ENCODE results near the gene UEVLD. TPM values are rescaled to one million over a fixed set of nuclear protein-coding genes. Genes with fewer than 3 reads are reported as not detected.

Gene UEVLD
- total and polyA plus RNA-seq, 9 of the 15 experiments (the other 6 are each of a cell fraction or from before 2014, with no cell fraction given), result 4.7 to 12.6 (median 7.4) TPM

DNA sequence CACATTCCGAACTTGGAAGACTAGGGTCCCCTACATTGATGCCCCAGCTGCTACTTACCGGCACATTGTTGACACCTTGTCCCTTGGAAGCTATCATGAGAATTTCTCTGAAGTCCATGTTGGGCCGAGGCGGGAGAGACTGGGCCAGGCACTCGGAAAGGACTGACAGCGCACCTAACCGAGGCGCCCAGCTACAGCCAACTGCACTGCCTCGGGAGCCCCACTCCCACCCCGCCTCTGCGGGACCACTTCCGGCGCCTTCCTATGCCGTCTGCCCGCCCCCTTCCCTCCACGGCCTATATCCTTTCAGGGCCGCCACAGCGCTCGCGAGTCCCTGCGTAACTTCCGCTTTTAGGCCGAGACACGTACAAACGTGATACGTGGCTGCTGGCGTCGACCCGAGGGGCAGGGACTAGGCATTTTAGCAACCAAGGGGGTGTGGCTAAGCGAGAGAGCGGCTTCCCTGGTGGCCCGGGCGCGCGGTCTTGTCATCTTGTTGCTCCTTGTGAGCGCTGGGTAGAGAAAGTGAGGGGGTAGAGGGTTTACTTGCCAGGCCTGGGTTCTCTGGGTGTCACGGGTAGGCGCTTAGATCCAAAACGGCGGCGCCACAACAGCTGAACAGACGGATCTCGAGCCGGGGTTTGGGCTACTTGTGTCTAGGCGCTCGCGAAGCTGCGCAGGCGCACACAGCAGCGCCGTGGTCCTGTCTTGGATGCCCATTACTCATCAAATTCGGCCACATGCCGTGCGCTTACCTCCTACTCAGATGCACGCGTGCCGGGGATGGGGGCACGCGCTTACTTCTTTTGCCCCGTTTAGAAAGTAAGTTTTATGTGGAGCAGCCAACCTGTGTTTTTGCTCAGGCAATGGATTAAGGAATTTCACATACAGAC is 45.9 kb upstream of the UEVLD start, which contains the start of gene SPTY2D1 (continued):
- TF ChIP-seq, protein P1, sequence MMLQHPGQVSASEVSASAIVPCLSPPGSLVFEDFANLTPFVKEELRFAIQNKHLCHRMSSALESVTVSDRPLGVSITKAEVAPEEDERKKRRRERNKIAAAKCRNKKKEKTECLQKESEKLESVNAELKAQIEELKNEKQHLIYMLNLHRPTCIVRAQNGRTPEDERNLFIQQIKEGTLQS (IDR thresholded peaks at IDR 0.05), result peak; percentile 49; the same call in 1 of the 2 replicates
- TF ChIP-seq, protein P1 (CRISPR knock-in tag; conservative IDR thresholded peaks at IDR 0.05), result peak; percentile 43; the same call in 1 of the 2 replicates
- peak; percentile 53 for TF ChIP-seq DPF2 (IDR thresholded peaks at IDR 0.05)
- TF ChIP-seq ZBTB7A (IDR thresholded peaks at IDR 0.05; ENCODE audit: borderline replicate concordance, control insufficient read depth, low read depth, low read length), result peak; percentile 77; the same call in 1 of the 2 replicates
- no peak; the same call in 1 of the 2 replicates for TF ChIP-seq MXI1 (IDR thresholded peaks at IDR 0.05; ENCODE audit: low read depth, low read length)
- TF ChIP-seq SIN3A (IDR thresholded peaks at IDR 0.05; ENCODE audit: borderline replicate concordance in 2 of 2, control insufficient read depth in 1 of 2, low read depth in 2 of 2, low read length in 2 of 2), result peak; percentile 53 to 93
- TF ChIP-seq CTBP1 (IDR thresholded peaks at IDR 0.05; ENCODE audit: borderline replicate concordance), result peak; percentile 82
- peak; percentile 97 for TF ChIP-seq RBFOX2 (IDR thresholded peaks at IDR 0.05; ENCODE audit: low read depth, low read length)
- TF ChIP-seq ZBTB1 (CRISPR knock-in tag; IDR thresholded peaks at IDR 0.05; ENCODE audit: borderline replicate concordance, low read depth), result no peak
- no peak for TF ChIP-seq ZNF717 (CRISPR knock-in tag; IDR thresholded peaks at IDR 0.05)
- peak; percentile 11 for TF ChIP-seq NEUROD1 (IDR thresholded peaks at IDR 0.05; ENCODE audit: borderline replicate concordance, low read depth, low read length, partially characterized antibody)
- peak; percentile 94 for TF ChIP-seq POLR2G (IDR thresholded peaks at IDR 0.05; ENCODE audit: low read depth, low read length)
- TF ChIP-seq ZNF445 (CRISPR knock-in tag; IDR thresholded peaks at IDR 0.05; ENCODE audit: low read depth), result no peak; the same call in 1 of the 2 replicates
- peak; percentile 29 for TF ChIP-seq CCNT2 (IDR thresholded peaks at IDR 0.05; ENCODE audit: borderline replicate concordance, extremely low read depth, insufficient read length, low read depth, low read length)
- TF ChIP-seq TBL1XR1 (IDR thresholded peaks at IDR 0.05; ENCODE audit: low read length in 2 of 2), result peak in 1 of 2 experiments; percentile 80; a peak in 2 of 4 replicates
- TF ChIP-seq ZNF695 (CRISPR knock-in tag; IDR thresholded peaks at IDR 0.05), result no peak
- TF ChIP-seq, protein P2, sequence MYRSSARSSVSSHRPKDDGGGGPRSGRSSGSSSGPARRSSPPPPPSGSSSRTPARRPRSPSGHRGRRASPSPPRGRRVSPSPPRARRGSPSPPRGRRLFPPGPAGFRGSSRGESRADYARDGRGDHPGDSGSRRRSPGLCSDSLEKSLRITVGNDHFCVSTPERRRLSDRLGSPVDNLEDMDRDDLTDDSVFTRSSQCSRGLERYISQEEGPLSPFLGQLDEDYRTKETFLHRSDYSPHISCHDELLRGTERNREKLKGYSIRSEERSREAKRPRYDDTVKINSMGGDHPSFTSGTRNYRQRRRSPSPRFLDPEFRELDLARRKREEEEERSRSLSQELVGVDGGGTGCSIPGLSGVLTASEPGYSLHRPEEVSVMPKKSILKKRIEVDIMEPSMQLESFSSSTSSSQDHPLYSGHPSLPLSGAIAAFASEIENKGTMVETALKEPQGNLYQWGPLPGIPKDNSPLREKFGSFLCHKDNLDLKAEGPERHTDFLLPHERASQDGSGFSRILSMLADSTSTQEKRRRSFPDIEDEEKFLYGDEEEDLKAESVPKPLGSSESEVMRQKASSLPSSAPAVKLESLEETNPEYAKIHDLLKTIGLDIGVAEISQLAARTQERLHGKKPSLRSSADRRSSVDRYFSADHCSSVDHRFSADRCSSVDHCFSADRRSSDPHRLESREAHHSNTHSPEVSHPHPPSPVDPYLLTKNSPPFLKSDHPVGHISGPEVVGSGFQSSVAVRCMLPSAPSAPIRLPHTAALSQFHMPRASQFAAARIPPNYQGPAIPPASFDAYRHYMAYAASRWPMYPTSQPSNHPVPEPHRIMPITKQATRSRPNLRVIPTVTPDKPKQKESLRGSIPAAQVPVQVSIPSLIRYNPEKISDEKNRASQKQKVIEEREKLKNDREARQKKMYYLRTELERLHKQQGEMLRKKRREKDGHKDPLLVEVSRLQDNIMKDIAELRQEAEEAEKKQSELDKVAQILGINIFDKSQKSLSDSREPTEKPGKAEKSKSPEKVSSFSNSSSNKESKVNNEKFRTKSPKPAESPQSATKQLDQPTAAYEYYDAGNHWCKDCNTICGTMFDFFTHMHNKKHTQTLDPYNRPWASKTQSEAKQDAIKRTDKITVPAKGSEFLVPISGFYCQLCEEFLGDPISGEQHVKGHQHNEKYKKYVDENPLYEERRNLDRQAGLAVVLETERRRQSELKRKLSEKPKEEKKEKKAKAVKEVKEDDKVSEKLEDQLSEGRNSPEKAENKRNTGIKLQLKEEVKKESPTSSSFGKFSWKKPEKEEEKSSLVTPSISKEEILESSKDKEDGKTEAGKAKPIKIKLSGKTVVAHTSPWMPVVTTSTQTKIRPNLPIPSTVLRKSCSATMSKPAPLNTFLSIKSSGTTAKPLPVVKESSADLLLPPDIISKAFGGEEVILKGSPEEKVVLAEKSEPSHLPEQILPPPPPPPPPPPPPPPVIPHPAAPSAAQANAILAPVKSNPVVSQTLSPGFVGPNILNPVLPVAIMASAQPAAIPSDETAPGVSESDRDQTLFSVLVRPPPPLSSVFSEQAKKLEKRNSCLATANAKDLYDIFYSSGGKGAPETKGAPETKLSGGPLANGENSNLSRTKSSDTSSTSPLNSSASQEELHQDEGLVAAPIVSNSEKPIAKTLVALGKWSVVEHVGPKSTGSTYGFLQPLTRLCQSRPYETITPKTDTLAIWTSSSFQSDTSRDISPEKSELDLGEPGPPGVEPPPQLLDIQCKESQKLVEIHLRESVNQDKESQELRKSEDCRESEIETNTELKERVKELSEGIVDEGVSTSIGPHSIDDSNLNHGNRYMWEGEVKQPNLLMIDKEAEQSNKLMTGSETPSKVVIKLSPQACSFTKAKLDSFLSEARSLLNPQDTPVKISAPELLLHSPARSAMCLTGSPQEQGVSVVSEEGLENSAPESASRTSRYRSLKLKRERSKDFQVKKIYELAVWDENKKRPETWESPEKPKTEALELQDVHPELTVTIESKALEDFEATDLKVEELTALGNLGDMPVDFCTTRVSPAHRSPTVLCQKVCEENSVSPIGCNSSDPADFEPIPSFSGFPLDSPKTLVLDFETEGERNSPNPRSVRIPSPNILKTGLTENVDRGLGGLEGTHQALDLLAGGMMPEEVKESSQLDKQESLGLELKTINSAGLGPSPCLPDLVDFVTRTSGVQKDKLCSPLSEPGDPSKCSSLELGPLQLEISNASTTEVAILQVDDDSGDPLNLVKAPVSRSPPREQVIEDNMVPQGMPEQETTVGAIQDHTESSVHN (IDR thresholded peaks at IDR 0.05; ENCODE audit: borderline replicate concordance in 1 of 2, low read depth in 1 of 2), result peak in 1 of 2 experiments; percentile 50; a peak in 2 of 4 replicates
